ENCODE data around the gene LEKR1. TPM values are rescaled to one million over a fixed set of nuclear protein-coding genes. Genes with fewer than 3 reads are reported as not detected.

LEKR1 gene
- polyA plus RNA-seq, 4 donors: 2.0 to 3.0 (median 2.6) TPM

GRCh38 chr3:157092230-157092629 lies 266.1 kb downstream of the LEKR1 start:
- no peak for DNase-seq (ENCODE audit: low read depth in 4 of 4, low spot score in 3 of 4)

- no peak for DNase-seq (ENCODE audit: low read depth in 4 of 4, low spot score in 3 of 4)
Observed at GRCh38 chr3:157093096-157093495, 266.9 kb downstream of the LEKR1 start.

DNA sequence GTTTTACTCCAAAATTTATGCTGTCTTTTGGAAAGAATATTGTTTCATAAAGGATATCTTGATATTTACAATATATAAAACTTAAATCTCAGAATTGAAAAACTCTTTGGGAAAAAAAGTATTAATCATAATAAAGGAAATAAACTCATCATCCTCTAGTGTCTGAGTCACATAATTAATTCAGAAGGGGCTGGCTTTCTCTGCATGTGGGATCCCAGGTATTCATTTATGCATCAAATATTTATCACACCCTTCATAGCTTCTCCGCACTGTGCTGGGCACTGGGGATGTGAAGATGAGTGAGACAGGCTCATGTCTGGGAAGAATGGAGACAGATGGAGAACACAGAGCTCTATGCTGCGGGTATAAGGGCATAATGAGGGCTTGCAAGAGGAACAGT lies 268.1 kb downstream of the LEKR1 start:
- no peak for DNase-seq (ENCODE audit: low read depth in 4 of 4, low spot score in 3 of 4)

DNA sequence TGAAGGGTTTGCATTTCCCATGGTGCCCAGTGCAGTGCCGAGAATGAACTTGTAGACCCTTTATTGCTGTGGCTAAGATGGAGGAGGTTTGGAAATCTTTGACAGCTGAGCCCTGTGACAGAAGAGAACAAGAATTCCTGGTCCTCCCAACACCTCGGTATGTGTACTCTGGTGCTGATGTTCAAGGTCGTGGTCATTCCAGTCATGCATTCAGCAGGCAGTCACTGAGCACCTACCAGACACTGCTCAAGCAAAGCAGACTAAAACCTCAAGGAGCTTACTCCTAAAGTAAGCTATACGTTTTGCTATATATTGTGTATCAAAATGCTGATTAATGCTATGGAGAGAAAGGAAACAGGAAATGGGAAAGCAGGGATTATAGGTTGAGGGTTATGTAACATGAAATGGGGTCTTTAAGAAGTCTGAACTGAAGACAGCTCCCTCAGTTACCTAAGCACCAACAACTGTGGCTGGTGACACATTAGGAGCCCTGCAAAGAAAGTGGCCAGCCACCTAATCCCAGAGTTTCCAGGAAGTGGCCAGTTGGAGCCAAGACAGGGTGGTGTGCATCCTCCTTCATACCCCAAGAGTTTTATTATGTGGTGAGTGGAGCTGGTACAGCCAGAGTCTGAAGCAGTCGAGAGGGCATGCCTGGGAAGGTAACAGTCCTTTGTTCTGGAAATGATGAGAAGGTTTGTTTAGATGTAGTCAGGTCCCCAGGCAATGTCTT lies 268.8 kb downstream of the LEKR1 start:
- DNase-seq (ENCODE audit: low read depth in 4 of 4, low spot score in 3 of 4): no peak

Other genes starting within 250 kb of the LEKR1 start
- 10 to 100 TPM; 22.1 to 31.1 (median 28.6) TPM for gene TIPARP, start 151.8 kb upstream of the LEKR1 start, polyA plus RNA-seq (ENCODE audit: insufficient read length in 4 of 4)